T-helper 2 cell treated with Interferon-gamma antibody and Interleukin-4, amounts not matched to agents 100 ng/mL and 5 ng/mL, for 36 hours (primary cell): ENCODE results near the gene EVA1A. TPM values are rescaled to one million over a fixed set of nuclear protein-coding genes. Genes with fewer than 3 reads are reported as not detected.

Source experiments
- intact Hi-C: fragments of 100-400 bp; cut with micrococcal nuclease; formaldehyde crosslinking; loops from one replicate; pipeline ENCODE4 v1.15.1; 2023
- total RNA-seq: library from RNA; stranded (reverse); gene quantifications from 2 replicates; pipeline ENCODE4 v1.2.3, GENCODE V29; 2022

Gene EVA1A
- total RNA-seq, 1 donor from 2014 or later: not detected

DNA sequence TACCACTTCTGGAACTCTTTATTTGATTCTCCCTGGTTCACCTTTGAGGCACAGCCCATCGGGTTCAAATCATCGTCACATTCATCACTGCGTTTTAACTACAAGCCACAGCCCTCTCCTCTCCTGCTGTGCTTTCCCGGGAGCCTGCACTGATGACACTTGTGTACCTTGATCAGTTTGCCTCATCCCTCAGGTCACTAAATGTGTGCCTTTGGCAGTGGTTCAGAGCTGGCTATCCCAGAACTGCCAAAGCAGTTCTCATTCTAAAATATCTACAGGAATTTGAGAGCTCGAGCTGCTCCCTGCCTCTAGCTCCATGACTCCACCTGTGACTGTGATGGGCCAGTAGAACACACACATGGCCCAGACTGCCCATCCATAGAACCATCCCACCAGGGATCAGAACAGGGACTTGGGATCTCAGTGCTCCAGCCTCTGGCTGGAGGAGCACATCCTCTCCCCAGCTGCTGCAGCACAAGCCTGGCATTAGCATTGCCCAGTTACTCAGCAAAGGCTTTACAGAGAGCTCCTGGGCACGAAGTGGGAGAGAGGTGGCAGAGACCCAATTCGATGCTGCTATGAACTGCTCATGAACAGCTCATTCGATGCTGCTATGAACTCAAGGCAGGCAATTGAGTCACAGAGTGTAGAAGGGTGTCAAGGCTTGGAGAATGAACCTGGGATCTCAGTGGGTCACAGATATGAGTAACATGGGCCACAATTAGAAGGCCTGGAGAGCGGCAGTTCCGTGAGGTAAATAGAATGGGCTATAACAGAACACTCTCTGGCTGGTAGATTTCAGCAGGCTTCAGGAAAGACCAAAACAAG is 41.9 kb downstream of the EVA1A start:
- intact Hi-C loops: no loop called here

DNA sequence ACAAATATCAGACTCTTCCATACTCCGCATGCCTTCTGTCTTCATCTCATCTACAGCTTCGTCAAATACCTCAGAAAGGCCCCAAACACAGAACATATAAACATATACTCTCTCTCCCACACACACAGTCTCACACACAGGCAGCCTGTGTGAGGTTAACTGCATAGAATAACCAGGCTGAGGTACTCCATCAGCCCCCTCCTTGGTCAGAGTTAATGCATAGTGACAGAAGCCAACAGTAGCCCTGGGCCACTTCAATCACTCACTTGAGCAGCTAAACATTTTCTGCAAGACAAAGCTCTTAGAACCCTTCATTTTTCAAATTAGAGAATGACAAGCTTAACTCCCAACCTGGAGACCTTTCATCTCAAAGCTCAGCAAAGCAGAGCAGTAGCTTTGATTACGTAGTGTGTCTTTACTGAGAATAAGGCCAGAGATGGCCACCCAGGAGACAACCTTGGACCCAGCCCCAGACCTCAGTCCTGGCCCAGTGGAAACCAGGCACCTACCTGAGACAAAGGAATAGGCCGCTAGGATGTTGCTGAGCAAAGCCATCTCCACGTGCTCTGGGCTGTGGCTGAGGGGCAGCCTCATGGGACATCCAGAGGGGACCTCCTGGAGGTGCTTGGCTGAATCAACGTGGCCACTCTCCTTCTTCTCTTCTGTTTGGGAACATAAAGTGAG is 43.0 kb downstream of the EVA1A start:
- intact Hi-C loops: no loop called here

DNA sequence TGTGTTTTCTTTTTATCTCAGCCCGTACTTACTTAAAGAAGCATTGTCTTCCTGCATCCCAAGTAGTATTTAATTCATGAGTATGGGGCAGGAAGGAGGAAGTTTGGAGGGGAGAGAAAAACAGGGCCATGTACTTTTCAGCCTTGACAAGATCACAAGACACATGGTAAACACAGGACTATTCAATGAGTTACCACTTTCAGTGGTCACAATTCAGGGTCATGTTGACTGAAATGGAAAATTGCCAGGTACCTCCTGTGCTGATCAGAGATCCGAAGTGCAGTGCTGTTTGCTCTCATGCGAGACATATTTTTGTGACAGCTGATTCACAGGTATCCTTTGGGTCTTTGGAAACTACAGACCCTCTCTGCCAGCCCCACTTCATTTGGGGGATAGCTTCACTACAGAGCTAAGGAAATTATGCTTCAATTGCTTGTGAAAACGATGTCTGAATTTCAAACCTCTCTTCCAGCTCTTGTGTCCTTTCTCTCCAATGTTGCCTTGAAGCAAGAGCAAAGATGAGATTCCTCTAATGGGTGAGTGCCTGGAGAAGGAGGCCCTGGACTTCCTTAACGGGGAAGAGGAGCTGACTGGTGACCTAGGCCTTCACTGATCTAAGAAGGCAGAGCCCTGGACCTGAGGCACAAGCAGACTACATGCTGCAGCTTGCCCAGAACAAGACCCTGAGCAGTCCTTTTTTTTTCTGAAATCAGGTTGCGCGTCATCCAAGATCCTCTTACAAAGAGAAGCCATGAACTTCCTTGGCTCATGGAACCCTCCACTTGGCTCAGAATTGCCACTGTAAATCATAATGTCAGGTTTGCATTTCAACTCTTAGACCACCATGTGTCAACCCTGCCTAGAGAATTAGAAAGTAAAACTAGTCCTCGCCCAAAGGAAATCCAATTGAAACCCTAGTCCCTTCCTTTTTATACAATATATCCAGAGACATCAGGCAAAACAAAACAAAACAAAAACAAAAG is 44.1 kb downstream of the EVA1A start:
- intact Hi-C loops: no loop called here

DNA sequence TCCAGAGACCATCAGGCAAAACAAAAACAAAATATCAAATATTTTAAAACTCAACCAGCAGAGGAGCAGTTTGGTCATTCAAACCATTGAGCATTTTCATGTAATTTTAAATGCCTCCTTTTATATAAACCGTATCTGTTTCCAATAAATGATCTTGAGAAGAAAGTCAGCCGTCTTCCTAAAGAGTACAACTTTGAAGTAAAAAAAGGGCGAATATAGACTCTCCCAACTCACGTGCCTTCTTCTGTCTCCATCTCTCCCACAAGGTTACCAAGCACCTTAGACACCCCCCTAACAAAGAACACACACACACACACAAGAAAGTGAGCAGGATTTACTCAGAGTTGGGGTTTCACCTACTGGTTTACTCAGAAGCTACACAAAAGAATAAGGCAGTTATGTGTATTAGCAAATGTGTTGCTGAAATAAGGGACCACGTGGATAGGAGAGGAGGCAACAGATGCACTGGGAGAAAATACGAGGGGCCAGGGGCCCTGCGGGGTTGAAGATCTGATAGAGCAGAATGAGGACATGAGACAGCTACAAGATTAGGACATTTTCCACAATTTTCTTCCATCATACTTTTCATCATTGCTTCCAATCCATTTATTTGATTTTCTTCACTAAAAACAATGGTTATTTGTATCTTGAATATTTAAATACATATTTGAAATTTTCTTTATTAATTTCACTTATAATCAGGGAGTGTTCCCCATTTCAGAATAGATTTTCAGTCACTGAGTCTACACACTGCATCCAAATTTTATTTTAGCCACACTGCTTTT is 45.0 kb downstream of the EVA1A start:
- intact Hi-C loops: no loop called here

DNA sequence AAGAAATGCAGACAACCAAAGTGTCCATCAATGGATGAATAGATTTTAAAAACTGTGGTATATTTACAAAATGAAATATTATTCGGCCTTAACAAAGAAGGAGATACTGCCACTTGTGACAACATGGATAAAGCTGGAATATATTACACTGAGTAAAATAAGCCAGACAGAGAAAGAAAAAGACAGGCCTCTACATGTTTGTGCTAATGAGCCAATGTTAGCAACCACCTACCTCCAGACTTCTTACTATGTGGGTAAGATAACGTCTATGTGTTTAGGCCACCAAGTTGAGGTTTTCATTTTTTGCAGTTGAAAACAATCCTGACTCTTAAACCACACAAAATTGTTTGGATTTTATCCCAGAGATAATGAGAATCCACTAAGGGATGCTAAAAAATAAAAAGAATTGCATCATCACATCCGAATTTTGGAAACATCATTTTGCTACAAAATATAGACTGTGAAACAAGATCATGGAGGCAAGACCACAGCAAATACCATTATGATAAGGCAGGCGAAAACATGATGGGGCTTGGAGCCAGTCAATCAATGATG is 47.0 kb downstream of the EVA1A start:
- intact Hi-C loops: no loop called here

DNA sequence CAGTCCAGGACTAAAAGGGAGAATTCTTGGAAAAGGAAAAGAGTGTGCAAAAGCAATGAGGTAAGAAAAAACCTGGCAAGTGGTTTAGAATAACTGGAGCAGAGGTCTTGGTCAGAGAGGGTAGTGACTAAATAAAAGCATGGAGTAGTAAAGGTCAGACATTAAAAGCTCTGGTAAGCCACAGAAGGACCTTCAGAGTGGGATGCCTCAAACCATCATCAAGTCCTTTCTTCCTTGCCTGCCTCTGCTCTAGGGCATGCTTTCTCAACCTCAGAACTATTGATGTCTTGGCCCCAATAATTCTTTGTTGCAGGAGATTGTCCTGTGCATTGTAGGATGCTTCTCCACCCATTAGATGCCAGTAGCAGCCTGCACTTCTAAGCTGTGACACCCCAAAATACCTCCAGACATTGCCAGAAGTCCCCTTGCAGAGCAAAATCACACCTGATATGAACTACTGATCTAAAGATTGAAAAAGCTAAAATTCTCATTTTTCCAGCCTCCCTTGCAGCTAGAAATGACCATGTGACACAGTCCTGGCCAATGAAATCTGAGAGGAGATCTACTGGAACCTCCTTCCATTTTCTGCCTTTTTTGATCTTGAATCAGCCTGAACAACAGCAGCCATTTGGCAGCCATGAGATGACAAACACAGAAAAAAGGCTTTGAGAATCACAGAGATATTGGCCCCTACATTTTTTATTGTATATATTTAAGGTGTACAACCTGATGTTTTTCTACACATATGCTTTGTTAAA is 48.1 kb downstream of the EVA1A start:
- intact Hi-C loops: no loop called here

DNA sequence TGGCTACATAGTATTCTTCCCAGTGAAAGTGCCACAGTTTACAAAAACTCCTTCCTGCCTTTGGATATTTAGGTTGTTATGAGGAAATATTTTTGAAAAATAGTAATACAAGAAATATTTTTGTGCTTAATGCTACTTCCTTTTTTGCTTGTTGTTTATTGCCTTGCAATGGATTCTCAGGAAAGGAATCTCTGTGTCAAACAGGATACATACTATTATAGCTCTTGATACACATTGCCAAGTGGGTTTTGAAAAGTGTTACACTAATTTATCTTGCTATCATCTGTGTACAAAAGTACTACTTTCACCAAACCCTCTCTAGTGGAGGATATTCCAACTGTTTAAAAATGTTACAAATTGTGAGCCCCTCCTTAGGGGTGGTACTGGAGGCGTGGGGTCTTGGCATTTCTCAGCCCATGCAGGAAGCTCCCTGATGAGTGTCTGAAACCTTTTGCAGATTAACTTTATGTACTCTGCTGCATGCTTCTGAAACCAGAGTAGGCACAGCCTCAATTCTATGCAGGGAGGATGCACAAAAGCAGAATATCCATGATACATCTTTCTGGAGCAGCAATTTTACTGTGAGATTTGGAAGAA is 54.5 kb downstream of the EVA1A start:
- intact Hi-C loops: no loop called here

DNA sequence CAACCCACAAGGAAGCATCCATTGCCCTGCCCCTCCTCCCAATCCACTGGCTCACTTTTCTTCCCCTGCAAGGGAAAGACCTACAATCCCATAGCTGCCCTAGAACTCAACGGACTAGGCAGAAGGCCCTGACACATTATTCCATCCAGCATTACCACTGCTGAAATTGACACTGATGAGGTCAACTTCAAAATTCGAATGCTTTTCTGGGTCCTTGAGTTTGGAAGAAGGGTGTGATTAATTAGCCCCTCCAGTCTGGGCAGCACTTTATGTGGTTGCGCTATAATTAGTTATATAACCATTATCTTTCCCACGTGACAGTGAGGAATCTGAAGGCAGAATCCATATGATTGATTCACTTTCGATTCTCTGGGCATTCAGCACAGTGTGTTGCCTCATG is 55.7 kb downstream of the EVA1A start:
- intact Hi-C loops: no loop called here

DNA sequence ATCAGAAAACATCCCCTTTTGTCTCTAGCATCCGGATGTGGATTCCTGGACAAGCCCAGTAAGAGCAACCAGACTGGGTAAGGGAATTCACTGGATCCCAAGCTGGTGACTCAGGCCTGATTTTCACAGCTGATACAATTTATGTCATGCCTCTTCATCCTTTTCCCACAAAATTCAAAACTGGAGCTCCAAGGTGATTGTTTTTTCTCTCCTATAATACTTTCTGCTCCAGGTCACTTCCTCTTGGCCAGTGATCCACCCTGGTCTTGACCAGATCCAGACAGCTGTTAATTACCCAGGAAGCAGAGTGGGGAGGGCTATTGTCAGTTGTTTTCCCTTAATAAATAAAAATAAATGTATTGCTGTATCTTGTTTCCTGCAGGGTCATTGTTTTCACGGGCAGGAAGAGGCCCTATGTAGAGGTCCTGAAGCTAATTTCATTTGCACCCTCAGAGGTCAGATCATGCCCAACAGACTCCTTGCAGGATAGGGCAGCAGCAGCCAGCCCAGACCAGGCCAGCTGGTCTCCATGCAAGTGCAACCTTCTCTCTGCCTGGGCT is 57.6 kb downstream of the EVA1A start:
- intact Hi-C loops: no loop called here

DNA sequence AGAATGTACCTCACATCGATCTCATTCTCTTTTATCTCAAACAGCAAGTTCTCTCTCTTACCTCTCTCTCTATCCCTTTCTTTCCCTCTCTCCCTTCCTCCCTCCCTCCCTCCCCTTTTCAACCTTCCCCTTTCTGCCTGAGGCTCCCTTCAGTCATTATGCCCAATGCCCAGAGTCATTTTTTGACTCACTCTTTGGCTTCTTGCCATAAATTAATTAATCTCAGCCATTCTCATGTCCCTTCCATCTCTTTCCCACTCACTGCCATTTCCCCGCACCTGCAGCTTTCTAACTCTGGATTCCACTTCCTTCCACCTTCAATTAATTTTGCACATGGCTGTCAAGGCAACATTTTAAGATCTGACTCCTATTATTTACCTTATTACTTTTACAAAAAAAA is 60.1 kb downstream of the EVA1A start:
- intact Hi-C loops: no loop called here

DNA sequence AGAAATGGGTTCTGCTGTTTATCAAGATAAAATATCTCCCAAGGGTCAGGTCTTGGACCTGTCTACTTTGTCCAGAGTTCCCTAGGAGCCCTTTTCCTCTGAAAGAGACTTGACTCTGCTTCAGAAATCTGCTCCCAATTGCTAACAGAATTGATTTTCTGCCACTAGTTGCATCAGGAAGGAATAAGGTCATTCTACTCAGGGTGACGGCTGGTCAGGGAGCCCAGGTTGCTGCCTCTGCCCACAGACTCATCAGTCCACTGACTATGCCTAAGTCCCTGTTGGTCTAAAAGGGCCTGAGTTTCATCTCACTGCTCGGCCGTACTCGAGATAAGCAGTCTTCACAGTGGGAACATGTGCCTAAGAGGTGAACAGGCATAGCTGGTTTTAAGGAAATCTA is 61.2 kb downstream of the EVA1A start:
- intact Hi-C loops: no loop called here

DNA sequence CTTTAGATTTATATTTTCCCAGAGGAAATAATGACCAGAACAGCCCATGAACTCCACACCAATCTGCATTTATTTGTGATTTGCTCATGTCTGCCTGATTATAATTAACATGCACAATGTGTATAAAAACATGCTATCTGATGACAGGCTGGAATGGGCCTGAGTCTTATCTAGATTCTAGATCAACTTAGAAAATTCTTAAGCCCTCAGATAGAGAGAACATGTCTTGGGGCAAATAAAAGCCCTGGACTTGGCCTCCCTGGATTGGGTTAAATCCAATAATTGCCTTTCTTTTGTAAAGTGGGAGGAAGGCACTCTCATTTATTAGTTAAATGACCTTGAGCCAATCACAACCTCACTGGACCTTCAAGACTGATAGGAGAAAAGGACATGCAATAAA is 61.8 kb downstream of the EVA1A start:
- intact Hi-C loops: no loop called here

DNA sequence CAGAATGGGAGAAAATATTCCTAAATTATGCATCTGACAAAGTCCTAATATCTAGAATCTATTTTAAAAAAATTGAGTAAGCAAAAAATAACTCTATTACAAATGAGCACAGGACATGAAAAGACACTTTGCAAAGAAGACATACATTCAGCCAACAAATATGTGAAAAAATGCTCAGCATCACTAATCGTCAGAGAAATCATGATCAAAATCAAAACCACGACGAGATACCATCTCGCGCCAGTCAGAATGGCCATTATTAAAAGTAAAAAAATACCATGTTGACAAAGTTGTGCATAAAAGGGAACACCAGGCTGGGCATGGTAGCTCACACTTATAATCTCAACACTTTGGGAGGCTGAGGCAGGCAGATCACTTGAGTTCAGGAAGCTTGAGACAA is 63.5 kb downstream of the EVA1A start:
- intact Hi-C loops: no loop called here

DNA sequence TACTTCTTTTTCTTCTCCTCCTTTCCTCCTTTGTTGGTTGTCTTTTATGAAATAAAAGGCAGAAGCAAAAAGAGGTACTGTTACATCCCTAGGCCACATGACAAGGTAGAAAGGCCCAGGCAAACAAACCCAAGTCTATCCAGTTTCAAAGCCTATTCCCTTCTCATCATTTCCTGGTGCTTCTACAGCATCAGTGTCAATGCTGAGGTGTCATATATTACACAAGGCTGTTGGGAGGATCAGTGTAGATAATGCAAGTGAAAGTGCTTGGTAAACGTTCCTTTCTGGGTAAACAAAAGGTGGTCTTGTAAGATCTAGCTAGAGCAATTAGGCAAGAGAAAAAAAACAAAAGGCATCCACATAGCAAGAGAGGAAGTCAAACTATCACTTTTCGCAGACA is 64.9 kb downstream of the EVA1A start:
- intact Hi-C loops: no loop called here

DNA sequence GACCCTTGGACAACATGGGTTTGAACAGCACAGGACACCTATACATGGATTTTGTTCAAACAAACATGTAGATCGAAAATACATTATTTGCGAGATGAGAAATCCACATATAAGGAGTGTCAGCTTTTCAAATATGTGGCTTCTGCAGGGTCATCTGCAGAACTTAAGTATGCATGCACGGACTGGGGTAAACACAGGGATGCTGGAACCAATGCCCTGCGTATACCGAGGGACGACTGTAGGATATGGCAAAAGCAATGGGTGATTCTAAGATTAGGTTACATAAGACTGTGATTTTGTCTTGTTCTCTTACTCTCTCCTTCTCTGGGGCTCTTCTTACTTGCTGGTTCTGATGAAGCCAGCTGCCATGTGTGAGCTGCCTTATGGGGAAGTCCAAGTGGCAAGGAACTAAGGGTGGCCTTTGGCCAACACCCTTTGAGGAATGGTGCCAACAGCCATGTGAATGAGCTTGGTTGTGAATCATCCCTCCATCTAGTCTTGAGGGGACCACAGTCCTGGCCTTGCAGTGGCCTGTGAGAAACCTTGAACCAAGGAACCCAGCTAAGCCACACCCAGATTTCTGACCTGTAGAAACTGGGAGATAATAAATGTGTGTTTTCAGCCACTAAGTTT is 66.5 kb downstream of the EVA1A start:
- intact Hi-C loops: no loop called here

DNA sequence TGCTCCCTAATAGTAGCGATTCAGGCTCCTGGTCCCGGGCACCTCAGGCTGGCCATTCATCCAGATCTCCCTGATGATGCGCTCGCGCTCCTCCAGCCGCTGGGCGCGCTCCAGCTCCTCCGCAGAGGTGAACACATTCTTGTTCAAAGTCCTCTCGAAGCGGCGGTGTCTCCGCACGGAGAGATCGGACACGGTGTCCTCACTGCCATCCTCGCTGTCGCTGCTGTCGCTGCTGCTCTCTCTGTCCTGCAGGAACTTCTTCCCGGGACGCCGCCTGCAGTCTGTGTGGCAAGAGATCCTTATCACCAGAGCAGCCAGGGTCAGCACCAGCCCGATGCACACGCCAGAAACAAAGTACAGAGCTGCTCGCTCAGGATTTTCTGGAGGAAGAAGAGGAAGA is 67.5 kb downstream of the EVA1A start:
- intact Hi-C loops: no loop called here

DNA sequence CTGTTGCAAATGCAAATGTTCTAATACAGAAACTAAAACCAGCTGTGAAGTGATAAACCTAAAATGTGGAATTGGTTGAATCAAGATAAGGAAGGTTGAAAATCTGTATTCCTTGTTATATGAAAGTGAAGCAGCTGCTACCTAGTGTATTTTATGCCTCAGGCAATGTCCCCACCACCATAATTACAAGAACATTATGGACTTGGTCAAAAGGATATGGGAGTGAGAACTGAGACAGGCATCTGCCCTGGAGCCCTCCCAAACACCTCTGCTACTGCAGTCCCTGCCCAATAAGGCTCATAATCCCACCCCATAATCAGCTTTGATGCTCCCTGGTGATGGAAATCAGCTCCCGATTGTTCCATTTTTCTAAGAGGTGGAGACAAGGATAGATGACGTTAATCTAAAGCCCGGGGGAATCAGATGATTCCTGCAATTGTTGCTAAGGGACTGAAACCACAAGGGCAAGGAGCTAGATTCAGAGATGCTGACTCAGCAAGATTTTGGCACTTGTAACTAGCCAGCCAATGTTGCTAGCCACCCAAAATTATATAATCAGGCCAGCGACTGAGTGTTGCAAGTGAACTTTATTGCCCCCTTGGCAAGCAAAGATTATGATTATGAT is 69.5 kb downstream of the EVA1A start:
- intact Hi-C loops: no loop called here

DNA sequence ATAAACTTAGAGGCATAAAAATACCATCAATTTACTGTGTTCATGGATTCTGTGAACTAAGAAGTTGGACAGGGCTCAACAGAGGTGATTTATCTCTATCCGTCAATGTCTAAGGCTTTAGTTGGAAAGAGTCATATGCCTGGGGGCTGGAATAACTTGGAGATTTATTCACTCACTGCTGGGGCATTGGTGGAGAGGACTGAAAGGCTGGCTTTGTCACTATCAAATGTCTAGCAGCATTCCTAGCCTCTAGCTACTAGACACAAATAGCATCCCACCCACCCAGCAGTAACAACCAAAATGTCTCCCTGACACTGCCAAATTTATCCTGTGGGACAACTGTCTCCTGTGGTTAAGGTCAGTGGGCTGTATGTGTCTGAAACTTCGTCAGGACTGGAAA is 71.0 kb downstream of the EVA1A start:
- intact Hi-C loops: no loop called here
